HUES64 (cell line): ENCODE results near the gene FOXP2.
"Not testable (repeated sequence)": the region's sequence is repeated elsewhere in the genome, so short reads cannot be mapped to it uniquely, and the experiment has no call there.

Experiments used
- H3K27ac ChIP-seq: 2 replicates; pipeline ENCODE4 v1.7.0; 2013; ENCODE audit warnings: low read depth, low read length, inconsistent platforms
- H3K27me3 ChIP-seq: 2 replicates; pipeline ENCODE4 v1.6.1; 2013; ENCODE audit warnings: mild to moderate bottlenecking, low read length; ENCODE audit not compliant: insufficient read depth
- H3K36me3 ChIP-seq: 2 replicates; pipeline ENCODE4 v1.6.1; 2013; ENCODE audit warnings: mild to moderate bottlenecking, low read length; ENCODE audit not compliant: insufficient read depth
- H3K4me1 ChIP-seq: 2 replicates; pipeline ENCODE4 v1.6.1; 2013; ENCODE audit warnings: mild to moderate bottlenecking, low read length, moderate library complexity; ENCODE audit not compliant: insufficient read depth
- H3K4me3 ChIP-seq: 2 replicates; pipeline ENCODE4 v1.5.1; 2013; ENCODE audit warnings: mild to moderate bottlenecking, low read length, moderate library complexity
- H3K9ac ChIP-seq: 2 replicates; pipeline ENCODE4 v1.6.1; 2013; ENCODE audit warnings: mild to moderate bottlenecking, low read depth, low read length
- H3K9me3 ChIP-seq: 2 replicates; pipeline ENCODE4 v1.6.1; 2013; ENCODE audit warnings: low read depth, low read length; ENCODE audit not compliant: insufficient read depth
- WGBS: fragments of 150-250, 120-280 bp; methylation state at CpG from one replicate; pipeline ENCODE4 v1.1.7; 2013; ENCODE audit warnings: missing lambda C conversion rate; 5-methylcytosine and 5-hydroxymethylcytosine counted together

Gene FOXP2

DNA sequence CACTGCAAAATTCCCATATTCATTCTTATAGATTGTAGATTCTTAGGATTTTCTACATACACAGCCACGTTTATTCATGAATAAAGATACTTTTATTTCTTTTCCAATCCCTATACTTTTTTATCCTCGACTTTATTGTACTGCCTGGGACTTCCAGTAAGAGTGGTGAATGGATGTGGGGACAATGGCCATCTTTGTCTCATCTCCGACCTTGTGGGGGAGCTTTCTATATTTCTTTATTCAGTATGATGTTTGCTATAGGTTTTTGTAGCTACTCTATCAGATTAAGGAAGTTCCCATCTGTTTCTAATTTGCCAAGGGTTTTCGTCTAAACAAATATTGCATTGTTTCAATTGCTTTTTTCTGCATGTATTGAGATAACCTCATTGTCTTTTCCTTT, 184.3 kb downstream of the FOXP2 start:
- no peaks in the 10 kb centered on the region for H3K4me1 ChIP-seq
- H3K4me3 ChIP-seq: no peak overlapping the region
- H3K9me3 ChIP-seq: no peaks in the 10 kb centered on the region
- H3K27ac ChIP-seq: no peak overlapping the region
- H3K27me3 ChIP-seq: no peaks in the 10 kb centered on the region
- WGBS: 98% methylated on average over 3 of the region's 4 CpGs
- H3K36me3 ChIP-seq: no peaks in the 10 kb centered on the region
- no peak overlapping the region for H3K9ac ChIP-seq

DNA sequence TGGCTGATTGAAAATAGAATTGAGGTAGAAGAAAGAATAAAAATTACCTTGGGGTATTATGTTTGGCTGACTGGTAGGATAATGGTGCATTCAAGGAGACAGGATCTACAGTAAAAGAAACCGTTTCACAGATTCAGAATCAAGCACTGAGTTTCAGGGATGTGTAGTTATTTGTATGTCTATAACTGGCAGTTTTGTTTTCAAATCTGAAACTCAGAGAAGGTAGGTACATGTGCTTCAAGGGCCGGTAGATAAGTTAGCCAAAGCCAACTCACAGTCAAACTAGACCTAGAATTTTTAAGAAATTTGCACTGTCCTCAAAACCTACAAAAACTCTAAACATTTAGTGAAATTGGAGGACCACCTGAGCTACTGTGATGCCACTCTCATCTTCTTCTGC, 191.5 kb downstream of the FOXP2 start:
- Histone ChIP-seq H3K9me3 (no peaks in the 10 kb centered on the region), H3K27ac (no peak overlapping the region), H3K9ac (no peak overlapping the region), H3K36me3 (no peaks in the 10 kb centered on the region), H3K4me3 (no peak overlapping the region), H3K4me1 (no peaks in the 10 kb centered on the region), H3K27me3 (no peaks in the 10 kb centered on the region)
- WGBS: 95% methylated on average over 2 of the region's 2 CpGs

DNA sequence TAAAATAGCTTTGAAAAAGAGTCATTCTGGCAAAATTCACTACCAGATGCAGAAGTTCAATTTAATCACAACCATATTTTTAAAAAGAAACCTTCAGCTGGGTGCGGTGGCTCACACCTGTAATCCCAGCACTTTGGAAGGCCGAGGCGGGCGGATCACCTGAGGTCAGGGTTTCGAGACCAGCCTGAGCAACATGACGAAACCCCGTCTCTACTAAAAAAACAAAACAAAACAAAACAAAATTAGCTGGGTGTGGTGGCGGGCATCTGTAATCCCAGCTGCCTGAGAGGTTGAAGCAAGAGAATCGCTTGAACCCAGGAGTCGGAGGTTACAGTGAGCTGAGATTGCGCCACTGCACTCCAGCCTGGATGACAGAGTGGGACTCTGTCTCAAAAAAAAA, 194.2 kb downstream of the FOXP2 start:
- H3K36me3 ChIP-seq, H3K4me1 ChIP-seq, H3K9me3 ChIP-seq, H3K9ac ChIP-seq, H3K27ac ChIP-seq, H3K27me3 ChIP-seq, H3K4me3 ChIP-seq: not testable (repeated sequence)
- WGBS: 98% methylated on average over 10 of the region's 11 CpGs

DNA sequence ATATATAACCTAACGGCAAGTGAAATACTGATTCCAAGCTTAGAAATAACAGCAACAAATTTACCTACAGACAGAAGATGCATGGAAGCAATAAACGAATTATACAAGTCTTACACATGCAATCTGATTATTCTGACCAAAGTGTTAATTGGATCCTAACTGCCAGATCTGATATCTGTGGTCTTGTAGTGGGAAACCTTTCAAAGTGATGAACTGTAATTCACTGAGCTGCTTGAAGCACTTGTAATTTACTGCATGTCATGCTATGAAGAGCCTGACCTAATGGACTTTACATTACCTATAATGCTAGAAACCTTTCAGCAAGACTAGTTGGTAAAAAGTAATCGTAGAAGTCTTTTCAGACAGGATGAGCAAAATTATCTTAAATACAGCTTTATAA, 205.6 kb downstream of the FOXP2 start:
- Histone ChIP-seq H3K9ac (no peak overlapping the region), H3K4me1 (no peaks in the 10 kb centered on the region), H3K9me3 (no peaks in the 10 kb centered on the region), H3K27ac (no peak overlapping the region), H3K36me3 (no peaks in the 10 kb centered on the region), H3K27me3 (no peaks in the 10 kb centered on the region), H3K4me3 (no peak overlapping the region)
- WGBS: 84% methylated on average over 2 of the region's 3 CpGs

DNA sequence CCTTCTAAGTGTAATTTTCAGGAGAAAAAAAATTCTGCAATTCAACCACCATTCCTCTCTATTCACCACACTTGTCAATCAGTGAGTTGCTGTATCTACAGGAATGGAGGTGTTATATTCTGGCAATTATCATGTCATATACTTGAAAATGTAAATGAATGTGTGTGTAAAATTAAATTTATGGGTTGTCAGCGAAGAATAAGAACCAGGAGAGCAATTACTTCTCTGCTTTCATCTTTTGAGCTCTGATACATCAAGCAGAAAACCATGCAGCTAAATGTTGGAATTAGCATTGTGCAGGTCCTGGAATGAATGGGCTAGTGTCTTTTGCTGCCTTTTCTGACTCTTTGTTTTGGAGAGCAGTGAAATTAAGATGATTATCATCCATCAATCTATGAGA, 207.6 kb downstream of the FOXP2 start:
- no peak overlapping the region for H3K9ac ChIP-seq

DNA sequence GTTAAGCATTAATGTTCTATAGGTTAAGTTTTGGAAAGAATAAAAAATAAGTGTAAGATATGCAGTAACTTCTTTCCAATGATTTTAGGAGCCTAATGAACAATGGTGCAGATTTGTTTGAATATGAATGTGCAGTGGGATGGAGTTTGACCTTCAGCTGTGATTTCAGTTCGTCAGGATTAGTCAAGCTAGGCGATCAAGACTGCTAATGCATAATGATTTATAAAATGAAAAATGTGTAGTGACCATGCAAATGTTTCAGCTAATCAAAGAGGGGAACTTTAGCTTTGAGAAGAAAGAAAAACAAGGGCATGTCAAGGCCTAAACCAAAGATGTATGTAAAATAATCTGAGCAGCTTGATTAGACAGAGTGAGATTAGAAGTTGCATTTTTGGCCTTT, 208.5 kb downstream of the FOXP2 start:
- H3K9ac ChIP-seq: no peak overlapping the region
- H3K4me3 ChIP-seq: no peak overlapping the region
- no peak overlapping the region for H3K27ac ChIP-seq
- no peaks in the 10 kb centered on the region for H3K9me3 ChIP-seq
- H3K36me3 ChIP-seq: no peaks in the 10 kb centered on the region
- H3K27me3 ChIP-seq: no peaks in the 10 kb centered on the region
- no peaks in the 10 kb centered on the region for H3K4me1 ChIP-seq
- 82% methylated on average over 2 of the region's 2 CpGs for WGBS

More for the DNA sequence above, 207.6 kb downstream of the FOXP2 start:
- 88% methylated on average over 1 of the region's 1 CpG for WGBS
- Histone ChIP-seq H3K4me1 (no peaks in the 10 kb centered on the region), H3K27ac (no peak overlapping the region), H3K36me3 (no peaks in the 10 kb centered on the region), H3K27me3 (no peaks in the 10 kb centered on the region), H3K4me3 (no peak overlapping the region), H3K9me3 (no peaks in the 10 kb centered on the region)

DNA sequence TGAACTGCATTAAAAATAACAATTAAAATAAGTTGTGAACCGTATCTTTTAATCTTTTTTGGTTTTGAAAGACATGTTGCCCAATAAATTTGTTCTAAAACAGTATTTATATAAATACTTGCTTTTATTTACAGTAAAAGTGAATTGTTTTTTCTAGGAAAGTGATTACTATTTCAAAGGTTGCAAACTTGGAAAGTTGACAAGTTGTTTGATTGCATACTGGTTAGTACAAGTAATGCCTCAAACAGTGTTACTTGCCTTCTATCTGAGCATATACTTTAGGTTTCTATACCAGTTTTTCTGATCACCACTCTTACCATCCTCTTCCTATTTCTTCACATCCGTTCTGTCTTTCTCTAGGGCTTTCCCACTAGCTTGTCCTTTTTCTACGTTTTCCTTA, 212.6 kb downstream of the FOXP2 start:
- Histone ChIP-seq H3K4me3 (no peak overlapping the region), H3K9me3 (no peaks in the 10 kb centered on the region), H3K4me1 (peaks cover 29% of the 10 kb centered on the region), H3K27ac (no peak overlapping the region), H3K9ac (no peak overlapping the region), H3K36me3 (no peaks in the 10 kb centered on the region), H3K27me3 (no peaks in the 10 kb centered on the region)
- WGBS: 90% methylated on average over 2 of the region's 3 CpGs

DNA sequence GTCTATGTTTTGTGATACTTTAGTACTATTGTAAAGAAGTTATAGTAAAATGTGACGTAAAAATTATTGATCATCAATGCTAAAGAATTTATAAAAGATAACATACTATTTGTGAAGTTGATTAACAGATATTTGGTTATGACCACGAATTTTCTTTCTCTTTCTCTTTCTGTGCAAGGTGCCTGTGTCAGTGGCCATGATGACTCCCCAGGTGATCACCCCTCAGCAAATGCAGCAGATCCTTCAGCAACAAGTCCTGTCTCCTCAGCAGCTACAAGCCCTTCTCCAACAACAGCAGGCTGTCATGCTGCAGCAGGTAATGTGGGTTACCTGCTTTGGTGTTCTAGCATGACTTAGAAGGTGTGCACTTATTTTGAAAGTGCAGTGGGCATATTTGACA, 213.7 kb downstream of the FOXP2 start:
- Histone ChIP-seq H3K9me3 (no peaks in the 10 kb centered on the region), H3K36me3 (no peaks in the 10 kb centered on the region), H3K4me3 (no peak overlapping the region), H3K4me1 (peaks cover 29% of the 10 kb centered on the region), H3K27me3 (no peaks in the 10 kb centered on the region), H3K9ac (no peak overlapping the region), H3K27ac (no peak overlapping the region)
- WGBS: 80% methylated on average over 1 of the region's 2 CpGs

DNA sequence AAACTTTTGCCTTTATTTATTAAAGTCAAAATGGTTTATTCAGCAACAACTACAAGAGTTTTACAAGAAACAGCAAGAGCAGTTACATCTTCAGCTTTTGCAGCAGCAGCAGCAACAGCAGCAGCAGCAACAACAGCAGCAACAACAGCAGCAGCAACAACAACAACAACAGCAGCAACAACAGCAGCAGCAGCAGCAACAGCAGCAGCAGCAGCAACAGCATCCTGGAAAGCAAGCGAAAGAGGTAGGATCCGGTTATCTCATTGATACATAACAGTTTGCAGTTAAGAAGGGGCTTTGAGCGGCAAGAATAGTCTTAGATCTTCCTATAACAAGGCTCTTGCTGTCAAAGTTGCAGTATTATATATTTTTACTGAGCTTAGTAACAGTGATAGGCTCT, 215.1 kb downstream of the FOXP2 start:
- no peaks in the 10 kb centered on the region for H3K36me3 ChIP-seq
- 65% methylated on average over 3 of the region's 3 CpGs for WGBS
- no peaks in the 10 kb centered on the region for H3K27me3 ChIP-seq
- H3K4me1 ChIP-seq: peaks cover 29% of the 10 kb centered on the region
- H3K9ac ChIP-seq: 0 out of 2 replicates have a peak overlapping the region, but pooled peaks have one; percentile 1
- no peak overlapping the region for H3K4me3 ChIP-seq
- no peaks in the 10 kb centered on the region for H3K9me3 ChIP-seq
- H3K27ac ChIP-seq: no peak overlapping the region; the same call in 1 of the 2 replicates

DNA sequence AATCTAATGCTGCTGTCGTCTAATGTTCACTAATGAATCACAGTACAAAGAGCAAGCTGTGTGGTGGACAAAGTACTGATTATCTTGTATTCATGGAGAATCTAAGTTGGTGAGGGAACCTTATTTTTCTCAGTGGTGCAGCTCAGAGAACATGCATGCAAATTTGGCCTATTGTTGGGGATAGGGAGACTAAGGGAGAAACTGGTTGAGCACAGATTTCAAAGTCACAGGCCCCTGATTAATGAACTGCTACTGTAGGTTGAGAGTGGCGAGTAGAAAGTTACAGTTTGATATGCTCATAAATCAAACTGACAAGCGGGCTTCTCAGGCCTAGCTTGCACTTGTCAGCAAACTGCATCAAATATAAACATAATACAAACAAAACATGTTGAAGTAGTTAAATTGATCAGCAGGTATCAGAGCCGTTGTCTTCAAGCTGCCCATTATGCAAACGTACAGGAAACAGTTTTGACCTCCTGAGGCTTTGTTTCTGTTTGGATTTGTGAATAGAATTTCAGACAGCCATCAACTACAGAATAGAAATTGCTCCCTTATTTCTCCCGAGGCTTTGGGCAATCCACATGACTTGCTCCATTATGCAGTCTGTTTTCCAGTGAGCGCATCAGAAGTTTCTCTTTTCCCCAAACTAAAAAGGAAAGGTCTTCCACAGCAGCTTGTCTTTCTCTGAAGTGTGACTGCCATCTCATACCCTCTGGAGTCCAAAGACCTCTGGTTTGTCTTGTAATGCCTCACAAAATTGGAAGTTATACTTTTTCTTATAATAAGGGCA, 215.8 kb downstream of the FOXP2 start:
- Histone ChIP-seq H3K4me1 (peaks cover 29% of the 10 kb centered on the region), H3K4me3 (no peak overlapping the region), H3K27me3 (no peaks in the 10 kb centered on the region), H3K9me3 (no peaks in the 10 kb centered on the region), H3K9ac (0 out of 2 replicates have a peak overlapping the region, but pooled peaks have one; percentile 1), H3K36me3 (no peaks in the 10 kb centered on the region), H3K27ac (peak overlapping the region; percentile 2; the same call in 1 of the 2 replicates)
- WGBS: 57% methylated on average over 7 of the region's 7 CpGs

DNA sequence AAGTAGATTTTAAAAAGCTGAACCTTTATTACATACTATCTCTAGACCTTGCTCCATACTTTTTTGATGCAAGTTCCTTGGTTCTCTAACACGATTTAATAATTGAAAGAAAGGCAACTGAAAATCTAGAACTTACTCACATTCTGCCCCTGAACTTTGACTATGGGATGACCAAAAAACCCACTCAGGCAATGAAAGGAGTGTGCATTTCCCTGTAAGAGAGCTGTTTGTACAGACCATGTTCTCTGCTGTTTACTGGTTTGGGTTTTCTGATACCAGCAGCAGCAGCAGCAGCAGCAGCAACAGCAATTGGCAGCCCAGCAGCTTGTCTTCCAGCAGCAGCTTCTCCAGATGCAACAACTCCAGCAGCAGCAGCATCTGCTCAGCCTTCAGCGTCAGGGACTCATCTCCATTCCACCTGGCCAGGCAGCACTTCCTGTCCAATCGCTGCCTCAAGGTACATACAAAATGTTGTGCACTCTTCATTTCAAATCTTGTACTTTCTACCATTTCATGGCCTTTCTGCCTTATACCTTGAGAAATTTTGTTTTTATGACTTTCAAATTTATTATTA, 216.7 kb downstream of the FOXP2 start:
- WGBS: 73% methylated on average over 3 of the region's 3 CpGs
- Histone ChIP-seq H3K9ac (no peak overlapping the region), H3K36me3 (no peaks in the 10 kb centered on the region), H3K27ac (no peak overlapping the region), H3K9me3 (no peaks in the 10 kb centered on the region), H3K4me1 (peaks cover 29% of the 10 kb centered on the region), H3K27me3 (no peaks in the 10 kb centered on the region), H3K4me3 (no peak overlapping the region)
